GM19035 (cell line): Measurements from ENCODE around the gene CARMIL3.

Experiments used
- ATAC-seq: cut with Tn5 transposase; IDR thresholded peaks from one replicate; pipeline ENCODE4 v1.9.1; 2021; ENCODE audit not compliant: unreplicated experiment

CARMIL3 gene

GRCh38 chr14:24113379-24113800 is 61.6 kb downstream of the CARMIL3 start:
- ATAC-seq: no peak

GRCh38 chr14:24113801-24114531 is 62.2 kb downstream of the CARMIL3 start:
- peak; percentile 32 for ATAC-seq

- peak; percentile 81 for ATAC-seq
These were observed 63.0 kb downstream of the CARMIL3 start, which contains the start of the genes DCAF11 and NRL for GRCh38 chr14:24114532-24115421. Gene DCAF11 (plus strand): TSS chr14:24114777. CDS start chr14:24115595, 818 bp downstream. Gene NRL (minus strand): TSS chr14:24114949. CDS start chr14:24082848, 32,101 bp downstream.

GRCh38 chr14:24115422-24116127 is 63.8 kb downstream of the CARMIL3 start:
- no peak for ATAC-seq

- ATAC-seq: no peak
These were observed 64.5 kb downstream of the CARMIL3 start for GRCh38 chr14:24116128-24116814.

GRCh38 chr14:24117179-24117578 is 65.4 kb downstream of the CARMIL3 start:
- no peak for ATAC-seq
